ENCODE data around the gene GLB1L3.

GRCh38 chr11:134283461-134284230 is 7.5 kb downstream of the GLB1L3 start:
- TF ChIP-seq, protein P1, sequence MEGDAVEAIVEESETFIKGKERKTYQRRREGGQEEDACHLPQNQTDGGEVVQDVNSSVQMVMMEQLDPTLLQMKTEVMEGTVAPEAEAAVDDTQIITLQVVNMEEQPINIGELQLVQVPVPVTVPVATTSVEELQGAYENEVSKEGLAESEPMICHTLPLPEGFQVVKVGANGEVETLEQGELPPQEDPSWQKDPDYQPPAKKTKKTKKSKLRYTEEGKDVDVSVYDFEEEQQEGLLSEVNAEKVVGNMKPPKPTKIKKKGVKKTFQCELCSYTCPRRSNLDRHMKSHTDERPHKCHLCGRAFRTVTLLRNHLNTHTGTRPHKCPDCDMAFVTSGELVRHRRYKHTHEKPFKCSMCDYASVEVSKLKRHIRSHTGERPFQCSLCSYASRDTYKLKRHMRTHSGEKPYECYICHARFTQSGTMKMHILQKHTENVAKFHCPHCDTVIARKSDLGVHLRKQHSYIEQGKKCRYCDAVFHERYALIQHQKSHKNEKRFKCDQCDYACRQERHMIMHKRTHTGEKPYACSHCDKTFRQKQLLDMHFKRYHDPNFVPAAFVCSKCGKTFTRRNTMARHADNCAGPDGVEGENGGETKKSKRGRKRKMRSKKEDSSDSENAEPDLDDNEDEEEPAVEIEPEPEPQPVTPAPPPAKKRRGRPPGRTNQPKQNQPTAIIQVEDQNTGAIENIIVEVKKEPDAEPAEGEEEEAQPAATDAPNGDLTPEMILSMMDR (optimal IDR thresholded peaks at IDR 0.05 in 1 of 3, IDR thresholded peaks at IDR 0.05 in 1 of 3, conservative IDR thresholded peaks at IDR 0.05 in 1 of 3; ENCODE audit: extremely low read depth in 1 of 3, insufficient read depth in 2 of 3, low read length in 3 of 3) = no peak
- TF ChIP-seq EZH2 (IDR thresholded peaks at IDR 0.05; ENCODE audit: low read length) = no peak

Data from keratinocyte (primary cell).